SU-DHL-6 (cell line): ENCODE measurements around the gene TBX18.

Experiments used
- H2AFZ ChIP-seq: fragments of 200-600 bp; sonication (generic); 2 replicates; pipeline ENCODE4 v1.6.1; 2014; ENCODE audit warnings: low read depth, mild to moderate bottlenecking, moderate library complexity, mixed read lengths, antibody characterized with exemption, low read length; ENCODE audit not compliant: severe bottlenecking
- H3F3A ChIP-seq: fragments of 200-600 bp; shearing (Covaris generic); 2 replicates; pipeline ENCODE4 v1.6.0; 2016; ENCODE audit warnings: antibody characterized with exemption, mild to moderate bottlenecking; ENCODE audit not compliant: insufficient read depth
- H3K27ac ChIP-seq: fragments of 200-600 bp; sonication (generic); 2 replicates; pipeline ENCODE4 v1.5.1; 2016; ENCODE audit warnings: low read depth, mild to moderate bottlenecking, low read length, moderate library complexity, mixed read lengths
- H3K27me3 ChIP-seq: fragments of 200-600 bp; sonication (generic), shearing (Covaris generic); 2 replicates; pipeline ENCODE4 v1.6.0; 2014; ENCODE audit warnings: mild to moderate bottlenecking, low read length
- H3K36me3 ChIP-seq: fragments of 200-600 bp; sonication (generic); 2 replicates; pipeline ENCODE4 v1.6.1; 2014; ENCODE audit warnings: mild to moderate bottlenecking, low read length, mixed read lengths
- H3K4me2 ChIP-seq: fragments of 300-600, 200-600 bp; shearing (Covaris generic), sonication (generic); 2 replicates; pipeline ENCODE4 v1.6.0; 2014; ENCODE audit warnings: low read length, low read depth, mild to moderate bottlenecking; ENCODE audit not compliant: poor library complexity, severe bottlenecking
- H3K4me3 ChIP-seq: fragments of 200-600 bp; sonication (generic); 2 replicates; pipeline ENCODE4 v1.5.1; 2014; ENCODE audit warnings: antibody characterized with exemption, low read length, mild to moderate bottlenecking, mixed read lengths; ENCODE audit not compliant: insufficient read depth, poor library complexity, severe bottlenecking
- H3K79me2 ChIP-seq: fragments of 200-600 bp; sonication (generic); 2 replicates; pipeline ENCODE4 v1.6.1; 2014; ENCODE audit warnings: mild to moderate bottlenecking, low read length, moderate library complexity; ENCODE audit not compliant: insufficient read depth
- H3K9ac ChIP-seq: fragments of 200-600 bp; sonication (generic); 2 replicates; pipeline ENCODE4 v1.7.0; 2014; ENCODE audit warnings: mild to moderate bottlenecking, low read length
- H3K9me2 ChIP-seq: fragments of 200-600 bp; sonication (generic); replicated peaks from 2 replicates; pipeline ENCODE4 v1.6.1; 2014; ENCODE audit warnings: low read length; ENCODE audit not compliant: insufficient read depth
- H3K9me3 ChIP-seq: fragments of 200-600 bp; sonication (generic); 2 replicates; pipeline ENCODE4 v1.6.1; 2014; ENCODE audit warnings: low read length, mixed read lengths; ENCODE audit not compliant: insufficient read depth
- H4K20me1 ChIP-seq: fragments of 200-600 bp; sonication (generic); 2 replicates; pipeline ENCODE4 v1.6.1; 2014; ENCODE audit warnings: low read depth, mild to moderate bottlenecking, antibody characterized with exemption, low read length, moderate library complexity, mixed read lengths
- CTCF ChIP-seq: fragments of 200-600 bp; sonication (generic); IDR thresholded peaks from one replicate; pipeline ENCODE4 v1.5.1; 2017; ENCODE audit warnings: antibody characterized with exemption, mild to moderate bottlenecking, low read length, moderate library complexity; ENCODE audit not compliant: insufficient read depth, poor library complexity, severe bottlenecking
- EZH2phosphoT487 ChIP-seq: fragments of 200-600 bp; sonication (generic), shearing (Covaris generic); conservative IDR thresholded peaks from 2 replicates; pipeline ENCODE4 v1.6.1; 2018; ENCODE audit warnings: mild to moderate bottlenecking, antibody characterized with exemption, low read length, moderate library complexity, mixed read lengths

Gene TBX18

GRCh38 chr6:84667252-84668213 is 96.9 kb downstream of the TBX18 start:
- H3K36me3 ChIP-seq, result no peaks in the 10 kb centered on the region
- TF ChIP-seq EZH2phosphoT487, result no peak
- no peak for TF ChIP-seq CTCF
- H3K79me2 ChIP-seq, result no peaks in the 10 kb centered on the region
- H3K27me3 ChIP-seq, result no peaks in the 10 kb centered on the region
- no peaks in the 10 kb centered on the region for H3K9me2 ChIP-seq
- H3K4me3 ChIP-seq, result no peak overlapping the region
- H2AFZ ChIP-seq, result no peak overlapping the region
- no peaks in the 10 kb centered on the region for H4K20me1 ChIP-seq
- H3K9ac ChIP-seq, result no peak overlapping the region
- no peak overlapping the region for H3K27ac ChIP-seq
- H3K9me3 ChIP-seq, result no peaks in the 10 kb centered on the region
- no peaks in the 10 kb centered on the region for H3F3A ChIP-seq
- H3K4me2 ChIP-seq, result no peak overlapping the region

DNA sequence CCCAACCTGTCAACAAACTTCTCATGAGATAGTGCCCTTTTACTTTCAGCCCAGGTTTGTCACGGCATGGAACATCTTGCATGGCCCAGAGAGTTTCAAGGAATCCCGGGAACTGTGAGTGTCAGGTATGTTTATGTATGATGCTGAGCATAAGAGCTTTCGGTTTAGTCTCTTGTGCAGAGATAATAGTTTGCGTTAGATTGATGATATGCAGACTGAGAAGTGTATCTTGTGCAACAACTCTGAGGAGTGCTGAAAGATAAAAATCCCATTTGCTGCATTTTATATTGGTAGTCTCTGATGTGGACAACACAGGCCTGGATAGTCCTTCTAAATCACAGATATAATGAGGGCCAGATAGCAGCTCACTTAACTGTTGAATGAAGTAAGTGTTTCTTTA is 99.0 kb downstream of the TBX18 start:
- no peak for TF ChIP-seq CTCF
- no peak for TF ChIP-seq EZH2phosphoT487
- no peaks in the 10 kb centered on the region for H3K36me3 ChIP-seq
- H2AFZ ChIP-seq, result no peak overlapping the region
- no peak overlapping the region for H3K27ac ChIP-seq
- H3K27me3 ChIP-seq, result no peaks in the 10 kb centered on the region
- H3K79me2 ChIP-seq, result no peaks in the 10 kb centered on the region
- no peaks in the 10 kb centered on the region for H3K9me2 ChIP-seq
- H3K9ac ChIP-seq, result no peak overlapping the region
- H3K9me3 ChIP-seq, result no peaks in the 10 kb centered on the region
- H3K4me2 ChIP-seq, result no peak overlapping the region
- H3F3A ChIP-seq, result no peaks in the 10 kb centered on the region
- no peak overlapping the region for H3K4me3 ChIP-seq
- no peaks in the 10 kb centered on the region for H4K20me1 ChIP-seq

- Histone ChIP-seq H3K4me3 (no peak overlapping the region), H3K36me3 (no peaks in the 10 kb centered on the region), H3K27ac (no peak overlapping the region), H2AFZ (no peak overlapping the region), H4K20me1 (no peaks in the 10 kb centered on the region), H3K79me2 (no peaks in the 10 kb centered on the region), H3K9me2 (no peaks in the 10 kb centered on the region), H3K9ac (no peak overlapping the region), H3K9me3 (no peaks in the 10 kb centered on the region), H3K4me2 (no peak overlapping the region), H3F3A (no peaks in the 10 kb centered on the region), H3K27me3 (no peaks in the 10 kb centered on the region)
- TF ChIP-seq CTCF, result no peak
- TF ChIP-seq EZH2phosphoT487, result no peak
Observed at GRCh38 chr6:84663866-84664265, 100.5 kb downstream of the TBX18 start.
